PC-9 (cell line): Measurements from ENCODE around the gene MPL. TPM values are rescaled to one million over a fixed set of nuclear protein-coding genes. Genes with fewer than 3 reads are reported as not detected.

Experiments
- BruUV-seq: library from RNA; stranded (reverse); fragments of 400-500 nt; replicated peaks from 2 replicates; lab custom pipeline; 2021; lab: Mats Ljungman, UMichigan
- CTCF ChIA-PET: fragments of 300-600 bp; sonication (Branson Sonifier 250); formaldehyde crosslinking; loops from one replicate; lab custom pipeline; 2022; ENCODE audit warnings: antibody characterized with exemption; lab: Charles Lee
- POLR2A ChIA-PET: fragments of 300-600 bp; sonication (Branson Sonifier 250); formaldehyde crosslinking; loops from one replicate; lab custom pipeline; 2022; ENCODE audit warnings: antibody characterized with exemption; ENCODE audit not compliant: unreplicated experiment; lab: Charles Lee
- DNase-seq, 2 experiments: peaks; one replicate each; pipeline versions ENCODE4 v3.0.0 to v3.0.0-alpha.2; 2015 to 2022; ENCODE audit warnings: mixed read lengths in 1 of 2
- H2AFZ ChIP-seq: fragments of 200-600 bp; sonication (generic); 2 replicates; pipeline ENCODE4 v1.8.1; 2017; ENCODE audit warnings: antibody characterized with exemption
- H3F3A ChIP-seq: fragments of 200-600 bp; sonication (generic); 2 replicates; pipeline ENCODE4 v1.8.1; 2017; ENCODE audit warnings: antibody characterized with exemption, mild to moderate bottlenecking, low read depth; ENCODE audit not compliant: insufficient read depth
- H3K27ac ChIP-seq: fragments of 200-600 bp; sonication (generic); 2 replicates; pipeline ENCODE4 v1.6.1; 2016; ENCODE audit warnings: mixed run types
- H3K27me3 ChIP-seq: fragments of 200-600 bp; sonication (generic); 2 replicates; pipeline ENCODE4 v1.6.1; 2016; ENCODE audit warnings: low read depth, mixed run types; ENCODE audit not compliant: insufficient read depth
- H3K36me3 ChIP-seq: fragments of 200-600 bp; sonication (generic); 2 replicates; pipeline ENCODE4 v1.6.1; 2016; ENCODE audit warnings: low read depth, mixed run types
- H3K4me1 ChIP-seq: fragments of 200-600 bp; sonication (generic); replicated peaks from 2 replicates; pipeline ENCODE4 v1.6.1; 2016; ENCODE audit warnings: mixed run types; ENCODE audit not compliant: insufficient read depth
- H3K4me2 ChIP-seq: fragments of 200-600 bp; sonication (generic); 2 replicates; pipeline ENCODE4 v1.6.1; 2017; ENCODE audit warnings: mixed run types
- H3K4me3 ChIP-seq: fragments of 200-600 bp; sonication (generic); 2 replicates; pipeline ENCODE4 v1.6.1; 2016; ENCODE audit warnings: mixed run types
- H3K79me2 ChIP-seq: fragments of 200-600 bp; sonication (generic); 2 replicates; pipeline ENCODE4 v1.6.1; 2017; ENCODE audit warnings: low read depth, mixed run types
- H3K9me2 ChIP-seq: fragments of 200-600 bp; sonication (generic); 2 replicates; pipeline ENCODE4 v1.8.1; 2017; ENCODE audit warnings: mild to moderate bottlenecking; ENCODE audit not compliant: insufficient read depth
- H3K9me3 ChIP-seq: fragments of 200-600 bp; sonication (generic); 2 replicates; pipeline ENCODE4 v1.8.1; 2016; ENCODE audit warnings: low read depth; ENCODE audit not compliant: insufficient read depth
- H4K20me1 ChIP-seq: fragments of 200-600 bp; sonication (generic); 2 replicates; pipeline ENCODE4 v1.8.1; 2017; ENCODE audit not compliant: insufficient read depth
- CTCF ChIP-seq: fragments of 200-600 bp; sonication (generic); conservative IDR thresholded peaks from 2 replicates; pipeline ENCODE4 v1.6.1; 2017; ENCODE audit warnings: mixed run types, antibody characterized with exemption, mild to moderate bottlenecking, moderate library complexity
- EZH2 ChIP-seq: fragments of 200-600 bp; sonication (generic); IDR thresholded peaks from 2 replicates; pipeline ENCODE4 v1.8.0; 2017; ENCODE audit warnings: antibody characterized with exemption, low read depth
- intact Hi-C: fragments of 100-400 bp; cut with micrococcal nuclease; formaldehyde crosslinking; loops from one replicate; pipeline ENCODE4 v1.10.0; 2022; ENCODE audit not compliant: unreplicated experiment
- total RNA-seq: library from RNA; stranded (reverse); gene quantifications from 2 replicates; pipeline ENCODE4 v1.2.3, GENCODE V29; 2021

MPL gene
- total RNA-seq, 1 experiment from 2014 or later: 0.76 TPM

GRCh38 chr1:43311521-43311920 lies 26.1 kb upstream of the MPL start:
- H4K20me1 ChIP-seq: no peaks in the 10 kb centered on the region
- H3K9me3 ChIP-seq: no peaks in the 10 kb centered on the region
- TF ChIP-seq EZH2 (no peak), CTCF (no peak)
- ChIA-PET CTCF (no interaction called here), POLR2A (no interaction called here)
- H3K9me2 ChIP-seq: no peaks in the 10 kb centered on the region
- peaks cover 8% of the 10 kb centered on the region; the same call in 1 of the 2 replicates for H3K4me1 ChIP-seq
- no peak for DNase-seq
- no peak overlapping the region for H2AFZ ChIP-seq
- no peaks in the 10 kb centered on the region for H3K36me3 ChIP-seq
- intact Hi-C loops: no loop called here
- H3K4me2 ChIP-seq: no peak overlapping the region
- no peak overlapping the region for H3K27ac ChIP-seq
- no peaks in the 10 kb centered on the region for H3K27me3 ChIP-seq
- no peaks in the 10 kb centered on the region for H3F3A ChIP-seq
- H3K79me2 ChIP-seq: no peaks in the 10 kb centered on the region
- BruUV-seq: no TSS peak
- H3K4me3 ChIP-seq: no peak overlapping the region

GRCh38 chr1:43312212-43312623 lies 25.4 kb upstream of the MPL start:
- no peak overlapping the region for H2AFZ ChIP-seq
- H3K27ac ChIP-seq: no peak overlapping the region
- H3K36me3 ChIP-seq: no peaks in the 10 kb centered on the region
- H3F3A ChIP-seq: no peaks in the 10 kb centered on the region
- intact Hi-C loops: no loop called here
- no TSS peak for BruUV-seq
- POLR2A ChIA-PET: no interaction called here
- H3K4me2 ChIP-seq: no peak overlapping the region
- H3K9me2 ChIP-seq: no peaks in the 10 kb centered on the region
- H3K4me1 ChIP-seq: peaks cover 8% of the 10 kb centered on the region; the same call in 1 of the 2 replicates
- H3K79me2 ChIP-seq: no peaks in the 10 kb centered on the region
- H4K20me1 ChIP-seq: no peaks in the 10 kb centered on the region
- H3K9me3 ChIP-seq: no peaks in the 10 kb centered on the region
- H3K4me3 ChIP-seq: no peak overlapping the region
- no peak for DNase-seq
- CTCF ChIA-PET: no interaction called here
- TF ChIP-seq EZH2 (no peak), CTCF (no peak)
- H3K27me3 ChIP-seq: no peaks in the 10 kb centered on the region

- no peaks in the 10 kb centered on the region for H3K27me3 ChIP-seq
- no peaks in the 10 kb centered on the region for H3K9me2 ChIP-seq
- intact Hi-C loops: no loop called here
- BruUV-seq: no TSS peak
- H3K36me3 ChIP-seq: no peaks in the 10 kb centered on the region
- no peaks in the 10 kb centered on the region for H4K20me1 ChIP-seq
- no peak overlapping the region for H3K4me3 ChIP-seq
- no peaks in the 10 kb centered on the region for H3K79me2 ChIP-seq
- H2AFZ ChIP-seq: no peak overlapping the region
- H3K27ac ChIP-seq: no peak overlapping the region
- POLR2A ChIA-PET: no interaction called here
- H3F3A ChIP-seq: no peaks in the 10 kb centered on the region
- H3K4me2 ChIP-seq: no peak overlapping the region
- TF ChIP-seq EZH2 (no peak), CTCF (no peak)
- no peaks in the 10 kb centered on the region for H3K9me3 ChIP-seq
- DNase-seq: no peak
- H3K4me1 ChIP-seq: peaks cover 8% of the 10 kb centered on the region; the same call in 1 of the 2 replicates
- CTCF ChIA-PET: no interaction called here
Observed at GRCh38 chr1:43312663-43313515, 24.7 kb upstream of the MPL start.
